ENCODE data around the gene ACP4. TPM values are rescaled to one million over a fixed set of nuclear protein-coding genes. Genes with fewer than 3 reads are reported as not detected.
"Not testable (repeated sequence)": the region's sequence is repeated elsewhere in the genome, so short reads cannot be mapped to it uniquely, and the experiment has no call there.

Gene ACP4
- polyA plus RNA-seq, 1 experiment: not detected

- POLR2A ChIA-PET: no interaction called here
- TF ChIP-seq CTCF (IDR thresholded peaks at IDR 0.05; ENCODE audit: insufficient read depth, low read depth, low read length): no peak
- H3K4me3 ChIP-seq (ENCODE audit: low read depth, low read length): no peak overlapping the region
- CTCF ChIA-PET: interaction anchor here (1.2 to 2.4 kb wide), 7 partner anchors 54 to 241 kb away, joined by 4 to 9 read pairs (median 6); no protein-coding TSS in a partner anchor
- DNase-seq (ENCODE audit: low read depth): no peak
- H3K36me3 ChIP-seq (ENCODE audit: control insufficient read depth, insufficient read depth, low read length): no peaks in the 10 kb centered on the region
- H3K27me3 ChIP-seq (ENCODE audit: control insufficient read depth, insufficient read depth, low read length): peaks cover 8% of the 10 kb centered on the region
Observed at GRCh38 chr19:50778906-50779430, 11.2 kb upstream of the ACP4 start.

- DNase-seq (ENCODE audit: low read depth): no peak
- ChIA-PET CTCF (interaction anchor here (0.8 to 2.4 kb wide), 8 partner anchors 55 to 242 kb away, joined by 4 to 10 read pairs (median 5); no protein-coding TSS in a partner anchor), POLR2A (interaction anchor here (0.7 kb wide), 1 partner anchor 59 kb away, joined by 3 read pairs; no protein-coding TSS in a partner anchor)
- no peaks in the 10 kb centered on the region for H3K36me3 ChIP-seq (ENCODE audit: control insufficient read depth, insufficient read depth, low read length)
- peaks cover 8% of the 10 kb centered on the region for H3K27me3 ChIP-seq (ENCODE audit: control insufficient read depth, insufficient read depth, low read length)
- TF ChIP-seq CTCF (IDR thresholded peaks at IDR 0.05; ENCODE audit: insufficient read depth, low read depth, low read length): no peak
- H3K4me3 ChIP-seq (ENCODE audit: low read depth, low read length): no peak overlapping the region
Observed at GRCh38 chr19:50779504-50780457, 10.4 kb upstream of the ACP4 start.

- CTCF ChIA-PET: interaction anchor here (0.7 to 2.4 kb wide), 6 partner anchors 56 to 115 kb away, joined by 3 to 11 read pairs (median 4); no protein-coding TSS in a partner anchor
- no peak for DNase-seq (ENCODE audit: low read depth)
- no peak for TF ChIP-seq CTCF (IDR thresholded peaks at IDR 0.05; ENCODE audit: insufficient read depth, low read depth, low read length)
- no peaks in the 10 kb centered on the region for H3K36me3 ChIP-seq (ENCODE audit: control insufficient read depth, insufficient read depth, low read length)
- H3K4me3 ChIP-seq (ENCODE audit: low read depth, low read length): no peak overlapping the region
- H3K27me3 ChIP-seq (ENCODE audit: control insufficient read depth, insufficient read depth, low read length): peaks cover 8% of the 10 kb centered on the region
- POLR2A ChIA-PET: no interaction called here
Observed at GRCh38 chr19:50780753-50781435, 9.3 kb upstream of the ACP4 start.

- CTCF ChIA-PET: interaction anchor here (0.6 to 3.1 kb wide), 26 partner anchors 9 to 311 kb away, joined by 3 to 30 read pairs (median 4); partner anchors contain the start of gene JOSD2
- POLR2A ChIA-PET; DNase-seq (ENCODE audit: low read depth); H3K4me3 ChIP-seq (ENCODE audit: low read depth, low read length); H3K27me3 ChIP-seq (ENCODE audit: control insufficient read depth, insufficient read depth, low read length); H3K36me3 ChIP-seq (ENCODE audit: control insufficient read depth, insufficient read depth, low read length): not testable (repeated sequence)
Observed at GRCh38 chr19:50783848-50784152, 6.4 kb upstream of the ACP4 start.

- CTCF ChIA-PET: interaction anchor here (1.1 to 3.1 kb wide), 10 partner anchors 12 to 263 kb away, joined by 3 to 30 read pairs (median 8); no protein-coding TSS in a partner anchor
- DNase-seq (ENCODE audit: low read depth): no peak
- no peak for TF ChIP-seq CTCF (IDR thresholded peaks at IDR 0.05; ENCODE audit: insufficient read depth, low read depth, low read length)
Observed at GRCh38 chr19:50784710-50785109, 5.5 kb upstream of the ACP4 start.

More at GRCh38 chr19:50784710-50785109, 5.5 kb upstream of the ACP4 start:
- Histone ChIP-seq H3K27me3 (ENCODE audit: control insufficient read depth, insufficient read depth, low read length) (peaks cover 3% of the 10 kb centered on the region), H3K4me3 (ENCODE audit: low read depth, low read length) (no peak overlapping the region), H3K36me3 (ENCODE audit: control insufficient read depth, insufficient read depth, low read length) (no peaks in the 10 kb centered on the region)
- POLR2A ChIA-PET: interaction anchor here (0.7 kb wide), 1 partner anchor 339 kb away, joined by 4 read pairs; no protein-coding TSS in a partner anchor
